Islet precursor cell (in vitro differentiated cells): ENCODE results near the gene GPR137.

Source experiments
- DNase-seq: peaks from one replicate; pipeline ENCODE4 v3.0.0-alpha.2; 2018

The GPR137 gene

DNA sequence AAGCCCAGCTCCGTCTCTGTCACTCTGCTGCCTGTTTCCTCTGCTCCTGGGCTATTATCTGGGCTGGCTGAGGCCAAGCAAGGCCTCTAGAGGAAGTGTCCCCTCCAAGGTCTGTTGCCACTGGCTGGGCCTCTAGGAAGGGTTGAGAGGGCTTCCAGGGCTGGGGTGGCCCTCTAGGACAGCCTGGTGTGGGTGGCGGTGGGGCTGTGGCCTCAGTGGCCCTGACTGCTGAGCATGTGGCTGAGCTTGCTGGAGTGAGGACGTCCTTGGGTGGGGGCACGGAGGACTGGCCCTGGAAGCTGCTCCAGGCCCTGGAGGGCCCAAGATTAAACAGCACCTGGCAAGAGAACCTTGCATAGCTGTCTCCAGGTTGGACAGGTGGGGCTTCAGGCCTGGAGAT, 38.3 kb downstream of the GPR137 start:
- DNase-seq = peak; percentile 57

DNA sequence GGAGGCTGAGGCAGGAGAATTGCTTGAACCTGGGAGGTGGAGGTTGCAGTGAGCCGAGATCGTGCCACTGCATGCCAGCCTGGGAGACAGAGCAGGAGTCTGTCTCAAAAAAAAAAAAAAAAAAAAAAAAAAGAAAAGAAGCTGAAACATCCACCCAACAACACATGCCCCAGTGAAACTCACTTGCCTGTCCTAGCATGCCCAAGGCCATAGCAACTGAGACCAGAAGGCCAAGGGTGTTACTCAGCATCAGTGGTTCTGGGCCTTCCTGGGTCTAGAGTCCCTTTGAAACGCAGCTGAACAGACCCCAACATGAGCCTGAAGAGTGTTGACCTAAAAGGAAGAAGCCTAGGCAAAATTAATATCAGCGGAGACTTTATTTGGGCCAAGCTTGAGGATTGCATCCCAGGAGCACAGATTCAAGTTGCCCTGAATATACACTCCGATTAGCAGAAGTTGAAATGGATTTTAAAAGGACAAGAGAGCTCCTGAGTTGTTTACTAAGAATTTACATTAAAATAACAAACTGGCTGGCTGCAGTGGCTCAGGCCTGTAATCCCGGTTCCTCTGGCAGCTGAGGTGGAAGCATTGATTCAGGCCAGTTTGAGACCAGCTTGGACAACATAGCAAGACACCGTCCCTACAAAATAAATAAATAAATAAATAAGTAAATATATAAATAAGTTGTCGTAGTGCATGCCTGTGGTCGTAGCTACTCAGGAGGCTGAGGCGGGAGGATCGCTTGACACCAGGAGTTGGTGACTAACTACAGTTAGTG, 39.2 kb downstream of the GPR137 start:
- DNase-seq = peak; percentile 66

- no peak for DNase-seq
Measured at GRCh38 chr11:64327375-64327774, 41.7 kb downstream of the GPR137 start.

GRCh38 chr11:64327993-64328392, 42.3 kb downstream of the GPR137 start:
- no peak for DNase-seq

DNA sequence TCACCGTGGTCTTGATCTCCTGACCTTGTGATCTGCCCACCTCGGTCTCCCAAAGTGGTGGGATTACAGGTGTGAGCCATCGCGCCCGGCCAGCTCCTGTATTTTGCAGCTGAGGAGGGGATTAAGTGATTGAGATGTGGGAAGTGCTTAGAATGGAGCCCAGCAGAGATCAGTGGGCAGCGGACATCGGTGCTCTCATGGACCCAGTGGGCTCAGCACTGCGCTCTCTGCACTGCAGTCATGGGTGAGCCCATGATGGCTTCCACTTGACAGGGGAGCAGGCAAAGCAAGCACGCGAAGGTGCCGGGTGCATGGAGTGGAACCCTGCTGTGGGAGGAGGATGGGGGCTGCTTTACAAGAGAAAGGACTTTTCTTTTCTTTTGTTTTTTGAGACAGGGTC, 45.2 kb downstream of the GPR137 start:
- DNase-seq = no peak

DNA sequence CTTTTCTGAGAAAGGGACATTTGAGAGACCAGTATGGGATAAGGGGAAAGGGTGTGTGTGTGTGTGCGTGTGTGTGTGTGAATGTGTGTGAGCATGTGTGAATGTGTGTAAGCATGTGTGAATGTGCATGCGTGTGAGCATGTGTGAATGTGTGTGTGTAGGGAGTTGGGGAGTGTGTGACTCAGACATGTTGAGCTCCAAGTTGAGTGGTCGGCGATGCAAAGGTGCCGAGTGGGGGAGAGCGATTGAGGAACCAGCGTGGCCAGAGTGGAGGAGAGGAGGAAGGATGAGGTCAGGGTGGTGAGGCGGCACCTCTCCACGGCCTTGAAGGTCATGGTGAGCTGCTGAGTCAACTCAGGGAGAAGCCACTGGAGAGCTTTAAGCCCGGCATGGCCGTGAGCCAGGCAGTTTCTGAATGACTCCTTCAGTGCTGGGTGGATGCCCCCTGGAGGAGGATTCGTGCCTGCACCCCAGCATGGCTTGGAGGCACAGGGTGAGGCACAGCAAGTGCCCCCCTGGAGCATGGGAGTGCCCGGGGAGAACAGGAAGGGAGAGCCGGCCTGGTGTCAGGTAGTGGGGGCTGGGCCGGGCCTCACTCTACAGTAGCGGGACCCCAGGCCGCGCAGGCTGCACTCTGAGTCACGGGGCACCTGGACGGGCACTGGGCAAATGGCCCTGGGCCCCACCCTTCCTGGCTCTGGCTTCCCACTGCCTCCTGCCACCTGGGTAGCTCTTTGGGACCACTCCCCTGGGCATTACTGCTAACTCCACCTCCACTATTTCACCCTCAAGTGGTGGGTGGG, 46.1 kb downstream of the GPR137 start:
- peak; percentile 82 for DNase-seq

- DNase-seq = no peak
Measured at GRCh38 chr11:64333556-64333955, 47.9 kb downstream of the GPR137 start.

GRCh38 chr11:64334764-64335735, 49.4 kb downstream of the GPR137 start:
- peak; percentile 99 for DNase-seq

GRCh38 chr11:64337538-64338249, 52.0 kb downstream of the GPR137 start:
- no peak for DNase-seq

DNA sequence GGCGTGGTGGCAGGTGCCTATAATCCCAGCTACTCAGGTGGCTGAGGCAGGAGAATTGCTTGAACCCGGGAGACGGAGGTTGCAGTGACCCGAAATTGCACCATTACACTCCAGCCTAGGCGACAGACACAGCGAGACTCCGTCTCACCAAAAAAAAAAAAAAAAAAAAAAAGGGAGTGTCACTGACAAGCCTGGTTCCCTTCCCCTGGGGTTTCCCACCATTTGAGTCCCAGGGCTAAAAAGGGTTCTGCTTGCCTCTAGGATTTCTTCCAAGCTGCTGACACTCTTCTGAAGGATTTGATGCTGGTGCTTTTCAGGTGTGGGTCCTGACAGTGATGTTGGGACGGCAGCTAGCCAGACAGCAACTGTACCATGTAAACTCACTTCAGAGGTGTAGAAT, 53.1 kb downstream of the GPR137 start:
- DNase-seq = no peak
